Mesenchymal stem cell (in vitro differentiated cells and primary cell): ENCODE data around the gene SYCP2L.
A peak's percentile ranks its signal among the peaks of the same experiment; 100 is the strongest.

Source experiments
- DNase-seq: peaks from one replicate; pipeline ENCODE4 v3.0.0-alpha.2; 2013
- H2AFZ ChIP-seq: one replicate; pipeline ENCODE4 v1.6.1; 2013; ENCODE audit warnings: low read depth, mild to moderate bottlenecking, control low read depth, inconsistent platforms, low read length, moderate library complexity
- H2AK5ac ChIP-seq: 2 replicates; pipeline ENCODE4 v1.6.1; 2013; ENCODE audit warnings: low read length, moderate library complexity, mild to moderate bottlenecking, inconsistent platforms; ENCODE audit not compliant: severe bottlenecking
- H2BK120ac ChIP-seq: one replicate; pipeline ENCODE4 v1.6.1; 2013; ENCODE audit warnings: low read depth, mild to moderate bottlenecking, inconsistent platforms, low read length, moderate library complexity
- H2BK12ac ChIP-seq, 2 experiments: one replicate each; pipeline ENCODE4 v1.6.1; 2013; ENCODE audit warnings: inconsistent platforms in 2 of 2, low read length in 2 of 2, mild to moderate bottlenecking in 2 of 2, moderate library complexity in 2 of 2, control low read depth in 1 of 2
- H2BK15ac ChIP-seq: one replicate; pipeline ENCODE4 v1.6.1; 2013; ENCODE audit warnings: mild to moderate bottlenecking, low read depth, inconsistent platforms; ENCODE audit not compliant: poor library complexity, severe bottlenecking
- H2BK5ac ChIP-seq: 2 replicates; pipeline ENCODE4 v1.6.1; 2013; ENCODE audit warnings: low read depth, mild to moderate bottlenecking, low read length, control low read depth, inconsistent platforms; ENCODE audit not compliant: poor library complexity, severe bottlenecking
- H3K14ac ChIP-seq, 2 experiments: one replicate each; pipeline ENCODE4 v1.6.1; 2013; ENCODE audit warnings: inconsistent platforms in 2 of 2, low read length in 2 of 2, control low read depth in 1 of 2, mild to moderate bottlenecking in 1 of 2, moderate library complexity in 1 of 2
- H3K18ac ChIP-seq, 2 experiments: one replicate each; pipeline ENCODE4 v1.6.1; 2013; ENCODE audit warnings: inconsistent platforms in 2 of 2, low read length in 2 of 2, control low read depth in 1 of 2, low read depth in 1 of 2, mild to moderate bottlenecking in 1 of 2
- H3K23ac ChIP-seq, 2 experiments: one replicate each; pipeline ENCODE4 v1.6.1; 2013; ENCODE audit warnings: inconsistent platforms in 2 of 2, low read length in 2 of 2, mild to moderate bottlenecking in 2 of 2, moderate library complexity in 2 of 2, control low read depth in 1 of 2
- H3K27ac ChIP-seq: 2 replicates; pipeline ENCODE4 v1.5.1; 2013; ENCODE audit warnings: mild to moderate bottlenecking, moderate library complexity, low read length, control low read depth, inconsistent platforms; ENCODE audit not compliant: poor library complexity, severe bottlenecking
- H3K27me3 ChIP-seq, 2 experiments: 2 replicates each; pipeline versions ENCODE4 v1.6.1 to v1.7.0; 2013; ENCODE audit warnings: low read length in 2 of 2, mild to moderate bottlenecking in 2 of 2, moderate library complexity in 2 of 2, control low read depth in 1 of 2, inconsistent platforms in 1 of 2; ENCODE audit not compliant: control insufficient read depth in 1 of 2, insufficient read depth in 1 of 2
- H3K36me3 ChIP-seq, 2 experiments: 2 replicates each; pipeline versions ENCODE4 v1.6.1 to v1.7.0; 2013; ENCODE audit warnings: low read length in 2 of 2, control low read depth in 1 of 2, inconsistent platforms in 1 of 2, low read depth in 1 of 2, mild to moderate bottlenecking in 1 of 2; ENCODE audit not compliant: insufficient read depth in 2 of 2, control insufficient read depth in 1 of 2
- H3K4ac ChIP-seq, 2 experiments: one replicate each; pipeline ENCODE4 v1.6.1; 2013; ENCODE audit warnings: inconsistent platforms in 2 of 2, low read length in 2 of 2, mild to moderate bottlenecking in 2 of 2, moderate library complexity in 2 of 2, control low read depth in 1 of 2, low read depth in 1 of 2
- H3K4me1 ChIP-seq: 2 replicates; pipeline ENCODE4 v1.6.1; 2013; ENCODE audit warnings: low read depth, low read length, control low read depth; ENCODE audit not compliant: control insufficient read depth, insufficient read depth
- H3K4me2 ChIP-seq: 2 replicates; pipeline ENCODE4 v1.6.1; 2013; ENCODE audit warnings: low read length, mild to moderate bottlenecking, inconsistent platforms; ENCODE audit not compliant: poor library complexity, severe bottlenecking
- H3K4me3 ChIP-seq, 2 experiments: 2 replicates each; pipeline versions ENCODE4 v1.5.1 to v1.7.0; 2013; ENCODE audit warnings: low read length in 2 of 2, mild to moderate bottlenecking in 2 of 2, control low read depth in 1 of 2, low read depth in 1 of 2; ENCODE audit not compliant: insufficient read depth in 1 of 2
- H3K79me1 ChIP-seq: replicated peaks from 2 replicates; pipeline ENCODE4 v1.6.1; 2013; ENCODE audit warnings: mild to moderate bottlenecking, control low read depth, low read length, inconsistent platforms; ENCODE audit not compliant: poor library complexity, severe bottlenecking
- H3K9ac ChIP-seq: 2 replicates; pipeline ENCODE4 v1.7.0; 2013; ENCODE audit warnings: mild to moderate bottlenecking, low read length, moderate library complexity
- H3K9me3 ChIP-seq: 2 replicates; pipeline ENCODE4 v1.7.0; 2013; ENCODE audit warnings: mild to moderate bottlenecking, low read length; ENCODE audit not compliant: control insufficient read depth
- H4K8ac ChIP-seq: one replicate; pipeline ENCODE4 v1.6.1; 2013; ENCODE audit warnings: inconsistent platforms, mild to moderate bottlenecking, low read length, moderate library complexity
- H4K91ac ChIP-seq: one replicate; pipeline ENCODE4 v1.6.1; 2013; ENCODE audit warnings: mild to moderate bottlenecking, low read length, inconsistent platforms
- WGBS: methylation state at CpG from one replicate; pipeline ENCODE4 v1.1.7; 2013; ENCODE audit warnings: mixed read lengths; 5-methylcytosine and 5-hydroxymethylcytosine counted together

Gene SYCP2L

GRCh38 chr6:11012976-11013720, 126.3 kb downstream of the SYCP2L start:
- no peak overlapping the region for H3K27ac ChIP-seq
- H3K36me3 ChIP-seq = no peaks in the 10 kb centered on the region
- H2AFZ ChIP-seq = no peak overlapping the region
- peak; percentile 67 for DNase-seq
- H3K4me2 ChIP-seq = no peak overlapping the region
- peaks cover 12% of the 10 kb centered on the region for H3K4me1 ChIP-seq
- no peak overlapping the region for H3K23ac ChIP-seq
- no peak overlapping the region for H3K9ac ChIP-seq
- no peak overlapping the region for H3K18ac ChIP-seq
- H4K91ac ChIP-seq = no peak overlapping the region
- H3K79me1 ChIP-seq = no peaks in the 10 kb centered on the region
- no peak overlapping the region for H2BK15ac ChIP-seq
- no peak overlapping the region for H3K4ac ChIP-seq
- no peaks in the 10 kb centered on the region for H3K9me3 ChIP-seq
- peak overlapping the region in 1 of 2 experiments; percentile 7 for H2BK12ac ChIP-seq
- H2BK120ac ChIP-seq = no peak overlapping the region
- no peak overlapping the region for H2AK5ac ChIP-seq
- no peak overlapping the region for H2BK5ac ChIP-seq
- H4K8ac ChIP-seq = no peak overlapping the region
- no peaks in the 10 kb centered on the region for H3K27me3 ChIP-seq
- no peak overlapping the region for H3K4me3 ChIP-seq
- H3K14ac ChIP-seq = no peak overlapping the region
- WGBS = 78% methylated on average over 5 of the region's 5 CpGs

DNA sequence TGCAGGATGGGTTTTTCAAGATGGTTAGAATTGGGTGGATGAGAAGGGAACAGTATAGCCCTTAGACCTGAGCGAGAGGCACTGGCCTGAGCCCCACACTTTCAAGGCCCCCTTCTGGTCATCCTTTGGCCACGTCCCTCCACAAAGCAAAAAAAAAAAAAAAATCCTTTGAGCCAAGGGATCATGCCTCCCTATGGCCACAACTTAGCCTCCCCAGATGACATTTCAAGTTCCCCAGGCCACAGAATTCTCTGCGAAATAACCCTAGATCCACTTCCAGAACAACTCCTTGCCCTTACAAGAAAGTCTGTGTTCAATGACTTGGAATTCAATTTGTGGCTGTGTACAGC, 126.8 kb downstream of the SYCP2L start:
- Histone ChIP-seq H3K9me3 (no peaks in the 10 kb centered on the region), H3K4ac (no peak overlapping the region), H3K4me1 (peaks cover 9% of the 10 kb centered on the region), H3K79me1 (no peaks in the 10 kb centered on the region), H3K23ac (no peak overlapping the region), H3K27ac (no peak overlapping the region), H2BK15ac (no peak overlapping the region), H3K27me3 (no peaks in the 10 kb centered on the region), H2BK5ac (no peak overlapping the region), H2BK12ac (peak overlapping the region in 1 of 2 experiments; percentile 7), H2BK120ac (no peak overlapping the region), H3K9ac (no peak overlapping the region), H3K4me2 (no peak overlapping the region), H3K4me3 (no peak overlapping the region), H3K18ac (no peak overlapping the region), H4K8ac (no peak overlapping the region), H2AFZ (no peak overlapping the region), H3K36me3 (no peaks in the 10 kb centered on the region), H4K91ac (no peak overlapping the region), H3K14ac (no peak overlapping the region), H2AK5ac (no peak overlapping the region)
- DNase-seq = no peak
- WGBS = 87% methylated on average over 3 of the region's 3 CpGs

GRCh38 chr6:11015102-11015501, 128.2 kb downstream of the SYCP2L start:
- H2BK5ac ChIP-seq = no peak overlapping the region
- no peaks in the 10 kb centered on the region for H3K79me1 ChIP-seq
- H2BK12ac ChIP-seq = peak overlapping the region; percentile 91 to 93
- peak overlapping the region in 1 of 2 experiments; percentile 86 for H3K23ac ChIP-seq
- H2AFZ ChIP-seq = no peak overlapping the region
- no peak overlapping the region for H2BK120ac ChIP-seq
- H3K4me1 ChIP-seq = peaks cover 2% of the 10 kb centered on the region
- no peak overlapping the region for H2BK15ac ChIP-seq
- no peak overlapping the region for H3K4me3 ChIP-seq
- no peak overlapping the region for H4K91ac ChIP-seq
- no peak overlapping the region for H2AK5ac ChIP-seq
- DNase-seq = no peak
- peak overlapping the region in 1 of 2 experiments; percentile 85 for H3K18ac ChIP-seq
- no peak overlapping the region for H3K4me2 ChIP-seq
- H3K14ac ChIP-seq = no peak overlapping the region
- H3K9ac ChIP-seq = no peak overlapping the region
- no peaks in the 10 kb centered on the region for H3K36me3 ChIP-seq
- no peaks in the 10 kb centered on the region for H3K27me3 ChIP-seq
- no peak overlapping the region for H3K27ac ChIP-seq
- no peak overlapping the region for H4K8ac ChIP-seq
- H3K4ac ChIP-seq = no peak overlapping the region
- no peaks in the 10 kb centered on the region for H3K9me3 ChIP-seq

DNA sequence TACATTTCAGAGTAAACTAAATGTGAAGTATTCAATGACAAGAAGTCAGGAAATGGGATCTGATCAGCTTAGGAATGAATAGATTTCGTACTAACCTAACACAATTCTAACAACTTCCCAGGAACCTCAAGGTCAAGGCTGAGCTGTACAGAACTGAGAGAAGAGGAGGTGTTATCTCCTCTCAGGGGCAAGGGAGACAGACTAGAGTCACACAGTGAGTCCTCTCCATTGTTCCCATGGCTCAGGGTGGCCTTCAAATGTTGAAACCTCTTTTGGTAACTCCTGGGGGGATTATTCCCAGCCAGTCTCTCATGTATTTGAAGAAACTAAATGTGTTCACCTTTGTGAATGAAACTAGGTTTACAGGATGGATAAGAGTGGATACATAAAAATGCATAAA, 129.6 kb downstream of the SYCP2L start:
- Histone ChIP-seq H3K27me3 (no peaks in the 10 kb centered on the region), H3K23ac (no peak overlapping the region), H2AK5ac (no peak overlapping the region), H3K4me2 (no peak overlapping the region), H3K9me3 (no peaks in the 10 kb centered on the region), H3K27ac (no peak overlapping the region), H3K18ac (no peak overlapping the region), H4K91ac (no peak overlapping the region), H3K79me1 (peaks cover 2% of the 10 kb centered on the region), H2BK5ac (no peak overlapping the region), H4K8ac (no peak overlapping the region), H3K4ac (no peak overlapping the region), H3K9ac (no peak overlapping the region), H2AFZ (no peak overlapping the region), H2BK12ac (no peak overlapping the region), H3K36me3 (no peaks in the 10 kb centered on the region), H3K4me1 (peaks cover 2% of the 10 kb centered on the region), H2BK120ac (no peak overlapping the region), H2BK15ac (no peak overlapping the region), H3K14ac (no peak overlapping the region), H3K4me3 (no peak overlapping the region)
- no peak for DNase-seq
- WGBS = no CpG with 5 or more reads among the region's 1 CpG
